GM18909 (cell line): ENCODE data around the gene AP4M1.
"Not testable (repeated sequence)": the region's sequence is repeated elsewhere in the genome, so short reads cannot be mapped to it uniquely, and the experiment has no call there.

Experiments
- ATAC-seq: cut with Tn5 transposase; IDR thresholded peaks from one replicate; pipeline ENCODE4 v1.9.1; 2021; ENCODE audit warnings: mild to moderate bottlenecking; ENCODE audit not compliant: unreplicated experiment, poor library complexity

AP4M1 gene

GRCh38 chr7:100127866-100128636, 26.6 kb downstream of the AP4M1 start:
- ATAC-seq = peak; percentile 5

GRCh38 chr7:100128637-100128963, 27.2 kb downstream of the AP4M1 start:
- no peak for ATAC-seq

- not testable (repeated sequence) for ATAC-seq
Measured at GRCh38 chr7:100130220-100130607, 28.8 kb downstream of the AP4M1 start.

GRCh38 chr7:100130608-100131453, 29.4 kb downstream of the AP4M1 start:
- ATAC-seq = no peak

GRCh38 chr7:100132126-100132525, 30.7 kb downstream of the AP4M1 start:
- no peak for ATAC-seq

GRCh38 chr7:100132697-100133151, 31.3 kb downstream of the AP4M1 start:
- peak; percentile 69 for ATAC-seq

GRCh38 chr7:100137851-100138760, 36.7 kb downstream of the AP4M1 start:
- no peak for ATAC-seq

- ATAC-seq = no peak
Measured at GRCh38 chr7:100141555-100141949, 40.1 kb downstream of the AP4M1 start.

GRCh38 chr7:100142461-100142860, 41.0 kb downstream of the AP4M1 start:
- no peak for ATAC-seq

- not testable (repeated sequence) for ATAC-seq
Measured at GRCh38 chr7:100146350-100146749, 44.9 kb downstream of the AP4M1 start.

GRCh38 chr7:100147278-100147677, 45.8 kb downstream of the AP4M1 start:
- no peak for ATAC-seq

- no peak for ATAC-seq
Measured at GRCh38 chr7:100148225-100148558, 46.7 kb downstream of the AP4M1 start.

- ATAC-seq = peak; percentile 99
Measured at GRCh38 chr7:100148559-100149328, 47.3 kb downstream of the AP4M1 start, which contains the start of gene LAMTOR4. Gene LAMTOR4 (plus strand): TSS chr7:100148918. CDS start chr7:100148973, 55 bp downstream.

GRCh38 chr7:100152404-100152803, 51.0 kb downstream of the AP4M1 start:
- no peak for ATAC-seq

- ATAC-seq = no peak
Measured at GRCh38 chr7:100152937-100153666, 51.7 kb downstream of the AP4M1 start.

GRCh38 chr7:100153708-100154535, 52.5 kb downstream of the AP4M1 start:
- no peak for ATAC-seq

- no peak for ATAC-seq
Measured at GRCh38 chr7:100154651-100155491, 53.4 kb downstream of the AP4M1 start.
